Right lung (tissue), 5 donors: Measurements from ENCODE around the gene CLEC4A. TPM values are rescaled to one million over a fixed set of nuclear protein-coding genes. Genes with fewer than 3 reads are reported as not detected.

Experiments used
- polyA plus RNA-seq, 5 donors: library from polyadenylated mRNA; unstranded; fragments of 120-200 nt; gene quantifications; one replicate each; pipeline versions ENCODE4 v1.2.1 to v1.2.3, GENCODE V29; 2013; ENCODE audit warnings: inconsistent platforms in 1 of 5, low replicate concordance in 1 of 5; ENCODE audit not compliant: insufficient read length in 5 of 5, insufficient read depth in 1 of 5

Gene CLEC4A
- polyA plus RNA-seq, 5 donors, result 2.5 to 4.3 (median 2.7) TPM

Other genes with a start within 250 kb of the CLEC4A start
- 10 to 100 TPM; 21.1 to 43.8 (median 37.1) TPM for gene SLC2A3, start 187.4 kb upstream of the CLEC4A start, polyA plus RNA-seq
- gene FOXJ2, start 90.9 kb upstream of the CLEC4A start, polyA plus RNA-seq, result 10 to 100 TPM; 21.8 to 26.8 (median 24.7) TPM
- gene C3AR1, start 57.3 kb upstream of the CLEC4A start, polyA plus RNA-seq, result 1 to 10 TPM; 3.9 to 4.9 (median 4.4) TPM
- 10 to 100 TPM; 33.8 to 38.8 (median 37.8) TPM for gene NECAP1, start 41.3 kb upstream of the CLEC4A start, polyA plus RNA-seq
- gene ZNF705A, start 33.4 kb downstream of the CLEC4A start, polyA plus RNA-seq, result under 1 TPM in 2 of 5 donors, not detected in 3; 0.09 to 0.55 TPM
- 1 to 10 TPM; 1.5 to 3.8 (median 2.4) TPM for gene FAM90A1, start 104.0 kb downstream of the CLEC4A start, polyA plus RNA-seq